Measurements from ENCODE around the gene ETF1. TPM values are rescaled to one million over a fixed set of nuclear protein-coding genes. Genes with fewer than 3 reads are reported as not detected.

The ETF1 gene
- total RNA-seq, 1 experiment from 2014 or later = 179 TPM

DNA sequence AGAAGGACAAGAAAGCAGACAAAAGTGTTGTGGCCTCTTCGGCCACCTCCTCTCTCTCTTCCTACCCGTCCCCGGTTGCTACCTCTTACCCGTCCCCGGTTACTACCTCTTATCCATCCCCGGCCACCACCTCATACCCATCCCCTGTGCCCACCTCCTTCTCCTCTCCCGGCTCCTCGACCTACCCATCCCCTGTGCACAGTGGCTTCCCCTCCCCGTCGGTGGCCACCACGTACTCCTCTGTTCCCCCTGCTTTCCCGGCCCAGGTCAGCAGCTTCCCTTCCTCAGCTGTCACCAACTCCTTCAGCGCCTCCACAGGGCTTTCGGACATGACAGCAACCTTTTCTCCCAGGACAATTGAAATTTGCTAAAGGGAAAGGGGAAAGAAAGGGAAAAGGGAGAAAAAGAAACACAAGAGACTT is 75.3 kb downstream of the ETF1 start:
- ChIA-PET CTCF (interaction anchor here (2.2 kb wide), 1 partner anchor 36 kb away, joined by 8 read pairs; no protein-coding TSS in a partner anchor), POLR2A (no interaction called here)
- intact Hi-C loops (cut with micrococcal nuclease; ENCODE audit: unreplicated experiment) = no loop called here
- peaks cover 9% of the 10 kb centered on the region for H3K4me1 ChIP-seq
- Mint-ChIP-seq H3K9me3 (ENCODE audit: unreplicated experiment) (no peaks in the 10 kb centered on the region), H3K36me3 (ENCODE audit: insufficient read depth, unreplicated experiment) (peaks cover 91% of the 10 kb centered on the region), H3K4me1 (ENCODE audit: low read depth, unreplicated experiment) (peaks cover 42% of the 10 kb centered on the region), H3K27me3 (ENCODE audit: insufficient read depth, unreplicated experiment) (peaks cover 6% of the 10 kb centered on the region), H3K4me3 (ENCODE audit: unreplicated experiment) (peak overlapping the region; percentile 73), H3K27ac (ENCODE audit: unreplicated experiment) (peak overlapping the region; percentile 96)
- TF ChIP-seq, protein P1, sequence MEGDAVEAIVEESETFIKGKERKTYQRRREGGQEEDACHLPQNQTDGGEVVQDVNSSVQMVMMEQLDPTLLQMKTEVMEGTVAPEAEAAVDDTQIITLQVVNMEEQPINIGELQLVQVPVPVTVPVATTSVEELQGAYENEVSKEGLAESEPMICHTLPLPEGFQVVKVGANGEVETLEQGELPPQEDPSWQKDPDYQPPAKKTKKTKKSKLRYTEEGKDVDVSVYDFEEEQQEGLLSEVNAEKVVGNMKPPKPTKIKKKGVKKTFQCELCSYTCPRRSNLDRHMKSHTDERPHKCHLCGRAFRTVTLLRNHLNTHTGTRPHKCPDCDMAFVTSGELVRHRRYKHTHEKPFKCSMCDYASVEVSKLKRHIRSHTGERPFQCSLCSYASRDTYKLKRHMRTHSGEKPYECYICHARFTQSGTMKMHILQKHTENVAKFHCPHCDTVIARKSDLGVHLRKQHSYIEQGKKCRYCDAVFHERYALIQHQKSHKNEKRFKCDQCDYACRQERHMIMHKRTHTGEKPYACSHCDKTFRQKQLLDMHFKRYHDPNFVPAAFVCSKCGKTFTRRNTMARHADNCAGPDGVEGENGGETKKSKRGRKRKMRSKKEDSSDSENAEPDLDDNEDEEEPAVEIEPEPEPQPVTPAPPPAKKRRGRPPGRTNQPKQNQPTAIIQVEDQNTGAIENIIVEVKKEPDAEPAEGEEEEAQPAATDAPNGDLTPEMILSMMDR (IDR thresholded peaks at IDR 0.05; ENCODE audit: insufficient read depth in 1 of 2, low read depth in 1 of 2, low read length in 1 of 2, severe bottlenecking in 1 of 2, unreplicated experiment in 1 of 2) = no peak
- peaks cover 9% of the 10 kb centered on the region for H3K36me3 ChIP-seq (ENCODE audit: control insufficient read depth, insufficient read depth, low read length)
- no peaks in the 10 kb centered on the region for H3K27me3 ChIP-seq (replicated peaks; ENCODE audit: control insufficient read depth, insufficient read depth, low read length)
- DNase-seq = peak; percentile 52 to 56
- peak overlapping the region; percentile 92 for H3K4me3 ChIP-seq (ENCODE audit: low read depth, low read length)
- BruUV-seq (replicated peaks) = TSS peak; percentile 33
- H3K9me3 ChIP-seq = no peaks in the 10 kb centered on the region

DNA sequence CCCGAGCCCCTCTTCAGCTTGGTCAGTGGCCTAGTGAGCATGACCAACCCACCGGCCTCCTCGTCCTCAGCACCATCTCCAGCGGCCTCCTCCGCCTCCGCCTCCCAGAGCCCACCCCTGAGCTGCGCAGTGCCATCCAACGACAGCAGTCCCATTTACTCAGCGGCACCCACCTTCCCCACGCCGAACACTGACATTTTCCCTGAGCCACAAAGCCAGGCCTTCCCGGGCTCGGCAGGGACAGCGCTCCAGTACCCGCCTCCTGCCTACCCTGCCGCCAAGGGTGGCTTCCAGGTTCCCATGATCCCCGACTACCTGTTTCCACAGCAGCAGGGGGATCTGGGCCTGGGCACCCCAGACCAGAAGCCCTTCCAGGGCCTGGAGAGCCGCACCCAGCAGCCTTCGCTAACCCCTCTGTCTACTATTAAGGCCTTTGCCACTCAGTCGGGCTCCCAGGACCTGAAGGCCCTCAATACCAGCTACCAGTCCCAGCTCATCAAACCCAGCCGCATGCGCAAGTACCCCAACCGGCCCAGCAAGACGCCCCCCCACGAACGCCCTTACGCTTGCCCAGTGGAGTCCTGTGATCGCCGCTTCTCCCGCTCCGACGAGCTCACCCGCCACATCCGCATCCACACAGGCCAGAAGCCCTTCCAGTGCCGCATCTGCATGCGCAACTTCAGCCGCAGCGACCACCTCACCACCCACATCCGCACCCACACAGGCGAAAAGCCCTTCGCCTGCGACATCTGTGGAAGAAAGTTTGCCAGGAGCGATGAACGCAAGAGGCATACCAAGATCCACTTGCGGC is 75.9 kb downstream of the ETF1 start:
- Mint-ChIP-seq H3K4me3 (ENCODE audit: unreplicated experiment) (peak overlapping the region; percentile 73), H3K27ac (ENCODE audit: unreplicated experiment) (peak overlapping the region; percentile 96), H3K27me3 (ENCODE audit: insufficient read depth, unreplicated experiment) (peaks cover 6% of the 10 kb centered on the region), H3K9me3 (ENCODE audit: unreplicated experiment) (no peaks in the 10 kb centered on the region), H3K36me3 (ENCODE audit: insufficient read depth, unreplicated experiment) (peaks cover 84% of the 10 kb centered on the region), H3K4me1 (ENCODE audit: low read depth, unreplicated experiment) (peaks cover 36% of the 10 kb centered on the region)
- ChIA-PET POLR2A (interaction anchor here (0.9 to 2.6 kb wide), 3 partner anchors 18 to 76 kb away, joined by 3 to 42 read pairs (median 14); partner anchors contain the start of gene ETF1), CTCF (interaction anchor here (1.2 to 2.2 kb wide), 2 partner anchors 20 to 37 kb away, joined by 3 to 8 read pairs; no protein-coding TSS in a partner anchor)
- peaks cover 9% of the 10 kb centered on the region for H3K36me3 ChIP-seq (ENCODE audit: control insufficient read depth, insufficient read depth, low read length)
- H3K4me3 ChIP-seq (ENCODE audit: low read depth, low read length) = peak overlapping the region; percentile 92
- H3K9me3 ChIP-seq = no peaks in the 10 kb centered on the region
- H3K27me3 ChIP-seq (replicated peaks; ENCODE audit: control insufficient read depth, insufficient read depth, low read length) = no peaks in the 10 kb centered on the region
- DNase-seq = peak; percentile 54
- intact Hi-C loops (cut with micrococcal nuclease; ENCODE audit: unreplicated experiment) = no loop called here
- TF ChIP-seq, protein P1 (IDR thresholded peaks at IDR 0.05; ENCODE audit: insufficient read depth in 1 of 2, low read depth in 1 of 2, low read length in 1 of 2, severe bottlenecking in 1 of 2, unreplicated experiment in 1 of 2) = no peak
- BruUV-seq (replicated peaks) = no TSS peak
- peaks cover 4% of the 10 kb centered on the region for H3K4me1 ChIP-seq

DNA sequence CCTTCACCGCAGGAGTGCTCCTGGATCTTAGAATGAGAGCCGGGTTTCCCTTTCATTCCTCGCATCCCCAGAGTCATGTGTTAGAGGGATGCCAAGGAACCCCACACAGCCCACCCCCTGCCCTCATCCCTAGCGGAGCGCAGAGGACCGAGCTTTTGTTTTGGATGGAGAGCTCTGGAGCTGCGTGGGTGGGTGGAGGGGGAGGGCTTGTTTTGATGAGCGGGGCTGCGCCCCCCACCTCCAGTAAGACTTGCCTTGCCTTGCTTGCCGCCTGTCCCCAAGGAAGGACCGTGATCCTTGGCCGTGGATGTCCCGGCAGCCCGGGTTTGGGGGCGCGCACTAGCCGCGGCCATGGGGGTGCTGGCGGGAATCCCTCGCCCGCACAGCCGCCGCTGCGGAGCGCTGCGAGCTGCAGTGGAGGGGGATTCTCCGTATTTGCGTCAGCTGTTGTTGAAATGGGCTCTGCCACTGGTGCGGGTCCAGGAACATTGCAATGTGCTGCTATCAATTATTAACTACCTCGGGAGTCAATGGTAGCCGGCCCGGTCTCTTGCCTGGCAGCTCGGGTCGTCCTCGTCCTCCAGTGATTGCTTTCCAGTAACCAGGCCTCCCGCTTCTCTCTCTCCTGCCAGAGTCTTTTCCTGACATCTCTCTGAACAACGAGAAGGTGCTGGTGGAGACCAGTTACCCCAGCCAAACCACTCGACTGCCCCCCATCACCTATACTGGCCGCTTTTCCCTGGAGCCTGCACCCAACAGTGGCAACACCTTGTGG is 76.7 kb downstream of the ETF1 start:
- intact Hi-C loops (cut with micrococcal nuclease; ENCODE audit: unreplicated experiment) = no loop called here
- no peaks in the 10 kb centered on the region for H3K9me3 ChIP-seq
- Mint-ChIP-seq H3K9me3 (ENCODE audit: unreplicated experiment) (no peaks in the 10 kb centered on the region), H3K4me1 (ENCODE audit: low read depth, unreplicated experiment) (peaks cover 32% of the 10 kb centered on the region), H3K27ac (ENCODE audit: unreplicated experiment) (peak overlapping the region; percentile 96), H3K4me3 (ENCODE audit: unreplicated experiment) (peak overlapping the region; percentile 73), H3K27me3 (ENCODE audit: insufficient read depth, unreplicated experiment) (peaks cover 6% of the 10 kb centered on the region), H3K36me3 (ENCODE audit: insufficient read depth, unreplicated experiment) (peaks cover 76% of the 10 kb centered on the region)
- ChIA-PET CTCF (interaction anchor here (0.6 to 2.2 kb wide), 3 partner anchors 17 to 37 kb away, joined by 3 to 8 read pairs (median 3); no protein-coding TSS in a partner anchor), POLR2A (interaction anchor here (0.6 to 2.6 kb wide), 9 partner anchors 17 to 973 kb away, joined by 3 to 42 read pairs (median 6); partner anchors contain the start of genes DNAJC18, ETF1 and HSPA9)
- BruUV-seq (replicated peaks) = no TSS peak
- H3K27me3 ChIP-seq (replicated peaks; ENCODE audit: control insufficient read depth, insufficient read depth, low read length) = no peaks in the 10 kb centered on the region
- no peaks in the 10 kb centered on the region; the same call in none of the 2 replicates for H3K4me1 ChIP-seq
- H3K36me3 ChIP-seq (ENCODE audit: control insufficient read depth, insufficient read depth, low read length) = peaks cover 9% of the 10 kb centered on the region
- TF ChIP-seq, protein P1 (IDR thresholded peaks at IDR 0.05; ENCODE audit: insufficient read depth in 1 of 2, low read depth in 1 of 2, low read length in 1 of 2, severe bottlenecking in 1 of 2, unreplicated experiment in 1 of 2) = no peak
- peak overlapping the region; percentile 92 for H3K4me3 ChIP-seq (ENCODE audit: low read depth, low read length)
- peak; percentile 64 to 69 for DNase-seq

Data from Caco-2 (cell line).